CD14-positive monocyte (primary cell): ENCODE results near the gene PAMR1. TPM values are rescaled to one million over a fixed set of nuclear protein-coding genes. Genes with fewer than 3 reads are reported as not detected.

Experiments
- DNase-seq, 3 donors: peaks; one replicate each; pipeline ENCODE4 v3.0.0-alpha.2; 2011 to 2022
- H2AFZ ChIP-seq: 2 replicates; pipeline ENCODE4 v1.6.0; 2012; ENCODE audit warnings: mild to moderate bottlenecking, low read depth, low read length, inconsistent platforms; ENCODE audit not compliant: insufficient read depth, poor library complexity, severe bottlenecking
- H3K27ac ChIP-seq, 2 donors: 1 replicate in 1 of 2; 2 replicates in 1 of 2; pipeline ENCODE4 v1.5.1; 2012 to 2013; ENCODE audit warnings: low read length in 2 of 2, control low read depth in 1 of 2, inconsistent platforms in 1 of 2, low read depth in 1 of 2, mild to moderate bottlenecking in 1 of 2
- H3K27me3 ChIP-seq, 2 donors: one replicate each; pipeline versions ENCODE4 v1.6.0 to v1.6.1; 2011 to 2013; ENCODE audit warnings: low read length in 2 of 2; ENCODE audit not compliant: control insufficient read depth in 2 of 2, insufficient read depth in 2 of 2
- H3K36me3 ChIP-seq, 2 donors: replicated peaks in 1 of 2; 1 replicate in 1 of 2; 2 replicates in 1 of 2; pipeline versions ENCODE4 v1.5.1 to v1.6.1; 2012 to 2013; ENCODE audit warnings: low read length in 2 of 2, control low read depth in 1 of 2, inconsistent platforms in 1 of 2, mild to moderate bottlenecking in 1 of 2; ENCODE audit not compliant: insufficient read depth in 2 of 2, control insufficient read depth in 1 of 2
- H3K4me1 ChIP-seq, 2 donors: 1 replicate in 1 of 2; 2 replicates in 1 of 2; pipeline versions ENCODE4 v1.5.1 to v1.6.1; 2012 to 2013; ENCODE audit warnings: low read length in 2 of 2, control low read depth in 1 of 2, inconsistent platforms in 1 of 2, mild to moderate bottlenecking in 1 of 2, moderate library complexity in 1 of 2; ENCODE audit not compliant: insufficient read depth in 2 of 2, control insufficient read depth in 1 of 2
- H3K4me2 ChIP-seq: replicated peaks from 2 replicates; pipeline ENCODE3; 2012; ENCODE audit warnings: low read length, moderate library complexity, mild to moderate bottlenecking; ENCODE audit not compliant: poor library complexity, severe bottlenecking; ENCODE audit errors: extremely low read depth
- H3K4me3 ChIP-seq, 3 experiments: fragments of 200-600 bp in 1 of 3; sonication (generic) in 1 of 3; replicated peaks in 1 of 3; 1 replicate in 2 of 3; 2 replicates in 1 of 3; pipeline ENCODE4 v1.5.1; 2011 to 2013; ENCODE audit warnings: low read length in 3 of 3, mild to moderate bottlenecking in 3 of 3, control low read depth in 2 of 3, low read depth in 2 of 3, inconsistent platforms in 1 of 3, moderate library complexity in 1 of 3
- H3K79me2 ChIP-seq: 2 replicates; pipeline ENCODE4 v1.6.0; 2012; ENCODE audit warnings: mild to moderate bottlenecking, control low read depth, inconsistent platforms, low read length, moderate library complexity; ENCODE audit not compliant: insufficient read depth
- H3K9ac ChIP-seq: 2 replicates; pipeline ENCODE4 v1.6.0; 2017; ENCODE audit warnings: low read length, mild to moderate bottlenecking; ENCODE audit not compliant: insufficient read depth, poor library complexity, severe bottlenecking
- H3K9me3 ChIP-seq, 2 donors: replicated peaks in 1 of 2; 1 replicate in 1 of 2; 2 replicates in 1 of 2; pipeline versions ENCODE4 v1.5.1 to v1.6.1; 2012 to 2013; ENCODE audit warnings: low read length in 2 of 2, control low read depth in 1 of 2; ENCODE audit not compliant: control insufficient read depth in 1 of 2, insufficient read depth in 1 of 2
- H4K20me1 ChIP-seq: 2 replicates; pipeline ENCODE4 v1.6.0; 2012; ENCODE audit warnings: mild to moderate bottlenecking, low read length, control low read depth, moderate library complexity; ENCODE audit not compliant: insufficient read depth
- H3K27ac Mint-ChIP-seq, 7 donors: one replicate each; pipeline ENCODE4 v1.8.0; 2020; ENCODE audit warnings: mild to moderate bottlenecking in 7 of 7, mixed read lengths in 7 of 7, moderate library complexity in 6 of 7, inconsistent platforms in 2 of 7
- H3K27me3 Mint-ChIP-seq, 3 donors: one replicate each; pipeline ENCODE4 v1.8.0; 2021 to 2022; ENCODE audit warnings: low read depth in 3 of 3, mild to moderate bottlenecking in 3 of 3, mixed read lengths in 3 of 3, moderate library complexity in 3 of 3, inconsistent platforms in 1 of 3
- H3K36me3 Mint-ChIP-seq, 2 donors: one replicate each; pipeline ENCODE4 v1.8.0; 2020; ENCODE audit warnings: mixed read lengths in 2 of 2, inconsistent platforms in 1 of 2, mild to moderate bottlenecking in 1 of 2
- H3K4me1 Mint-ChIP-seq: one replicate; pipeline ENCODE4 v1.8.0; 2020; ENCODE audit warnings: mild to moderate bottlenecking, mixed read lengths
- H3K4me3 Mint-ChIP-seq, 2 donors: one replicate each; pipeline ENCODE4 v1.8.0; 2020; ENCODE audit warnings: mild to moderate bottlenecking in 2 of 2, mixed read lengths in 2 of 2, moderate library complexity in 1 of 2
- H3K9me3 Mint-ChIP-seq, 7 donors: one replicate each; pipeline ENCODE4 v1.8.0; 2020 to 2022; ENCODE audit warnings: mixed read lengths in 7 of 7, mild to moderate bottlenecking in 6 of 7, moderate library complexity in 6 of 7, inconsistent platforms in 2 of 7
- WGBS: methylation state at CpG from one replicate; pipeline ENCODE4 v1.1.5; 2013; ENCODE audit warnings: missing lambda C conversion rate; ENCODE audit not compliant: insufficient coverage; 5-methylcytosine and 5-hydroxymethylcytosine counted together
- intact Hi-C, 2 donors: fragments of 100-400 bp; cut with micrococcal nuclease; formaldehyde crosslinking; loops; one replicate each; pipeline versions ENCODE4 v1.15.0 to v1.15.1; 2023
- polyA plus RNA-seq, 3 donors: library from polyadenylated mRNA; depleted of rRNA in 1 of 3; unstranded in 2 of 3; stranded (reverse) in 1 of 3; fragments of 300-500 nt in 2 of 3; fragments of >200 nt in 1 of 3; fragmentation: Illumina TruSeq in 2 of 3; gene quantifications; 1 replicate in 2 of 3; 2 replicates in 1 of 3; pipeline ENCODE4 v1.2.3, GENCODE V29; 2012 to 2021
- TF ChIP-seq, protein P1 (sequence below): fragments of 200-600 bp; IDR thresholded peaks from one replicate; pipeline ENCODE4 v1.8.0; 2022; ENCODE audit warnings: antibody characterized with exemption, mild to moderate bottlenecking

Gene PAMR1
- polyA plus RNA-seq, 3 donors = not detected

DNA sequence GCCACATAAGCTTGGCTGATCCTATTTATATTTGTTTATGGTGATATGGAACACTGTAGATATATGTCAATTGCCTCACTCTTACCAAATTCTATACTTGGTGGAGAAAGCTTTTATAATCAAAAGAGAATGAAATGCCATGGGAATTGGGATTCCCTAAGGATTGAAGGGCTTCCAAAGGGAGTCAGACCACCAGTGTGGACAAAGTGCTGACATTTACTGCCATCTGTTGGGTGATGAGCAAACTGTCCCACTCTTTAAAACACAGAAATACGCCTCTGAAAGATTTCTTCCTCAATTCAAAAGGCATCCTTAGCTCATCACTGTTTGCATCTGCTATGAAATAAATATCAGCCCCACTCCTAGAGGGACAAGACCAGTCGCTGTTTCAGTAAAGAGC, 113.1 kb downstream of the PAMR1 start:
- Mint-ChIP-seq H3K9me3 (no peaks in the 10 kb centered on the region), H3K36me3 (no peaks in the 10 kb centered on the region), H3K4me3 (no peak overlapping the region), H3K27me3 (peaks cover 34 to 61% (median 43%) of the 10 kb centered on the region in 3 donors), H3K4me1 (no peaks in the 10 kb centered on the region), H3K27ac (no peak overlapping the region)
- H3K36me3 ChIP-seq = no peaks in the 10 kb centered on the region
- no peak for DNase-seq
- peaks cover 40 to 50% of the 10 kb centered on the region in 2 donors for H3K27me3 ChIP-seq
- H3K4me1 ChIP-seq = no peaks in the 10 kb centered on the region
- TF ChIP-seq, protein P1, sequence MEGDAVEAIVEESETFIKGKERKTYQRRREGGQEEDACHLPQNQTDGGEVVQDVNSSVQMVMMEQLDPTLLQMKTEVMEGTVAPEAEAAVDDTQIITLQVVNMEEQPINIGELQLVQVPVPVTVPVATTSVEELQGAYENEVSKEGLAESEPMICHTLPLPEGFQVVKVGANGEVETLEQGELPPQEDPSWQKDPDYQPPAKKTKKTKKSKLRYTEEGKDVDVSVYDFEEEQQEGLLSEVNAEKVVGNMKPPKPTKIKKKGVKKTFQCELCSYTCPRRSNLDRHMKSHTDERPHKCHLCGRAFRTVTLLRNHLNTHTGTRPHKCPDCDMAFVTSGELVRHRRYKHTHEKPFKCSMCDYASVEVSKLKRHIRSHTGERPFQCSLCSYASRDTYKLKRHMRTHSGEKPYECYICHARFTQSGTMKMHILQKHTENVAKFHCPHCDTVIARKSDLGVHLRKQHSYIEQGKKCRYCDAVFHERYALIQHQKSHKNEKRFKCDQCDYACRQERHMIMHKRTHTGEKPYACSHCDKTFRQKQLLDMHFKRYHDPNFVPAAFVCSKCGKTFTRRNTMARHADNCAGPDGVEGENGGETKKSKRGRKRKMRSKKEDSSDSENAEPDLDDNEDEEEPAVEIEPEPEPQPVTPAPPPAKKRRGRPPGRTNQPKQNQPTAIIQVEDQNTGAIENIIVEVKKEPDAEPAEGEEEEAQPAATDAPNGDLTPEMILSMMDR = peak; percentile 43
- no peak overlapping the region for H3K4me3 ChIP-seq
- H3K79me2 ChIP-seq = no peaks in the 10 kb centered on the region
- intact Hi-C loops = no loop called here
- H4K20me1 ChIP-seq = no peaks in the 10 kb centered on the region
- no peak overlapping the region for H3K9ac ChIP-seq
- H3K9me3 ChIP-seq = peaks cover 0 to 3% of the 10 kb centered on the region in 2 donors
- H3K27ac ChIP-seq = no peak overlapping the region
- no peak overlapping the region for H3K4me2 ChIP-seq
- no peak overlapping the region for H2AFZ ChIP-seq
- 75% methylated on average over 2 of the region's 2 CpGs for WGBS

DNA sequence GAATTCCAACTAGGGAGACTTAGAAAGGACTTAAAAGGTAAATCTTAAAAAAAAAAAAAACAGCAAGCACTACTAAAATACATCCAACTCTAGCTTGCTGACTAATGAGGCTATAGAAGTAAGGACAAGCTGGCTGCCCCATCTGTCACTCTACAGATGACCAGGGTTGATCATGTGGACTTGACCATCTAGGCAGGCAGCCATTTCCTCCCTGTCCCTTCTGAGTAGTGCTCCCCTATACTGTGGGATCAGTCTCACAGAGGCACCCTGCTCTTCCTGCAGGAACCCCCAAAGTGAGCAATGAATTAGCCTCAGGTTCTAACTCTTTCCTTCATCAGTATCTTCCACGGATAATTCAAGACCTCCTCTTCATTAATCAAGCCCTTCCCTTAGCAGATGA, 118.4 kb downstream of the PAMR1 start:
- H3K9ac ChIP-seq = no peak overlapping the region
- H3K4me2 ChIP-seq = no peak overlapping the region
- no peak for DNase-seq
- TF ChIP-seq, protein P1 = no peak
- H2AFZ ChIP-seq = no peak overlapping the region
- no peak overlapping the region for H3K27ac ChIP-seq
- Mint-ChIP-seq H3K9me3 (no peaks in the 10 kb centered on the region), H3K36me3 (no peaks in the 10 kb centered on the region), H3K27me3 (peaks cover 2 to 16% (median 14%) of the 10 kb centered on the region in 3 donors), H3K4me1 (peaks cover 2% of the 10 kb centered on the region), H3K4me3 (no peak overlapping the region), H3K27ac (no peak overlapping the region)
- H3K4me3 ChIP-seq = no peak overlapping the region
- H3K9me3 ChIP-seq = no peaks in the 10 kb centered on the region
- H3K36me3 ChIP-seq = no peaks in the 10 kb centered on the region
- H3K27me3 ChIP-seq = peaks cover 10 to 14% of the 10 kb centered on the region in 2 donors
- intact Hi-C loops = loop anchor here in 1 of 2 donors (10.0 kb wide), 1 partner anchor 822 kb away; no protein-coding TSS in a partner anchor
- H4K20me1 ChIP-seq = no peaks in the 10 kb centered on the region
- H3K79me2 ChIP-seq = no peaks in the 10 kb centered on the region
- 100% methylated on average over 1 of the region's 1 CpG for WGBS
- H3K4me1 ChIP-seq = no peaks in the 10 kb centered on the region
